Fibroblast of gingiva (primary cell): ENCODE measurements around the gene PIBF1.
"Not testable (repeated sequence)": the region's sequence is repeated elsewhere in the genome, so short reads cannot be mapped to it uniquely, and the experiment has no call there.

ENCODE experiments used
- DNase-seq: peaks from one replicate; pipeline ENCODE4 v3.0.0-alpha.2; 2011; ENCODE audit warnings: low read depth

PIBF1 gene

GRCh38 chr13:72823081-72823480, 41.1 kb downstream of the PIBF1 start:
- no peak for DNase-seq

- no peak for DNase-seq
Observed at GRCh38 chr13:72823724-72824123, 41.8 kb downstream of the PIBF1 start.

- DNase-seq = no peak
Observed at GRCh38 chr13:72834601-72835000, 52.7 kb downstream of the PIBF1 start.

- DNase-seq = peak; percentile 37
Observed at GRCh38 chr13:72839831-72840426, 58.0 kb downstream of the PIBF1 start.

- DNase-seq = no peak
Observed at GRCh38 chr13:72842991-72843390, 61.1 kb downstream of the PIBF1 start.

GRCh38 chr13:72845148-72845547, 63.2 kb downstream of the PIBF1 start:
- DNase-seq = not testable (repeated sequence)

GRCh38 chr13:72849571-72849970, 67.6 kb downstream of the PIBF1 start:
- DNase-seq = peak; percentile 15

GRCh38 chr13:72850959-72851677, 69.2 kb downstream of the PIBF1 start:
- DNase-seq = no peak

GRCh38 chr13:72851678-72852014, 69.7 kb downstream of the PIBF1 start:
- DNase-seq = no peak

GRCh38 chr13:72852207-72852606, 70.3 kb downstream of the PIBF1 start:
- DNase-seq = no peak

GRCh38 chr13:72853000-72853399, 71.1 kb downstream of the PIBF1 start:
- DNase-seq = no peak

GRCh38 chr13:72864142-72865011, 82.4 kb downstream of the PIBF1 start:
- DNase-seq = peak; percentile 62

GRCh38 chr13:72868229-72868628, 86.3 kb downstream of the PIBF1 start:
- no peak for DNase-seq

GRCh38 chr13:72875233-72875632, 93.3 kb downstream of the PIBF1 start:
- DNase-seq = no peak

- no peak for DNase-seq
Observed at GRCh38 chr13:72884101-72884500, 102.2 kb downstream of the PIBF1 start.

- peak; percentile 37 for DNase-seq
Observed at GRCh38 chr13:72886272-72887067, 104.5 kb downstream of the PIBF1 start.

- no peak for DNase-seq
Observed at GRCh38 chr13:72889495-72889894, 107.6 kb downstream of the PIBF1 start.

- DNase-seq = no peak
Observed at GRCh38 chr13:72890546-72890945, 108.6 kb downstream of the PIBF1 start.

GRCh38 chr13:72891423-72891822, 109.5 kb downstream of the PIBF1 start:
- DNase-seq = no peak

- DNase-seq = no peak
Observed at GRCh38 chr13:72896869-72897268, 114.9 kb downstream of the PIBF1 start.

GRCh38 chr13:72901546-72901945, 119.6 kb downstream of the PIBF1 start:
- DNase-seq = peak; percentile 79

GRCh38 chr13:72908416-72908815, 126.5 kb downstream of the PIBF1 start:
- no peak for DNase-seq
